ENCODE measurements around the gene PSME2. TPM values are rescaled to one million over a fixed set of nuclear protein-coding genes. Genes with fewer than 3 reads are reported as not detected.

The PSME2 gene
- total and polyA plus RNA-seq, 2 of the 13 experiments (the other 11 are each of a cell fraction or from before 2014, with no cell fraction given), result 332 to 716 TPM

- TF ChIP-seq, protein P1, sequence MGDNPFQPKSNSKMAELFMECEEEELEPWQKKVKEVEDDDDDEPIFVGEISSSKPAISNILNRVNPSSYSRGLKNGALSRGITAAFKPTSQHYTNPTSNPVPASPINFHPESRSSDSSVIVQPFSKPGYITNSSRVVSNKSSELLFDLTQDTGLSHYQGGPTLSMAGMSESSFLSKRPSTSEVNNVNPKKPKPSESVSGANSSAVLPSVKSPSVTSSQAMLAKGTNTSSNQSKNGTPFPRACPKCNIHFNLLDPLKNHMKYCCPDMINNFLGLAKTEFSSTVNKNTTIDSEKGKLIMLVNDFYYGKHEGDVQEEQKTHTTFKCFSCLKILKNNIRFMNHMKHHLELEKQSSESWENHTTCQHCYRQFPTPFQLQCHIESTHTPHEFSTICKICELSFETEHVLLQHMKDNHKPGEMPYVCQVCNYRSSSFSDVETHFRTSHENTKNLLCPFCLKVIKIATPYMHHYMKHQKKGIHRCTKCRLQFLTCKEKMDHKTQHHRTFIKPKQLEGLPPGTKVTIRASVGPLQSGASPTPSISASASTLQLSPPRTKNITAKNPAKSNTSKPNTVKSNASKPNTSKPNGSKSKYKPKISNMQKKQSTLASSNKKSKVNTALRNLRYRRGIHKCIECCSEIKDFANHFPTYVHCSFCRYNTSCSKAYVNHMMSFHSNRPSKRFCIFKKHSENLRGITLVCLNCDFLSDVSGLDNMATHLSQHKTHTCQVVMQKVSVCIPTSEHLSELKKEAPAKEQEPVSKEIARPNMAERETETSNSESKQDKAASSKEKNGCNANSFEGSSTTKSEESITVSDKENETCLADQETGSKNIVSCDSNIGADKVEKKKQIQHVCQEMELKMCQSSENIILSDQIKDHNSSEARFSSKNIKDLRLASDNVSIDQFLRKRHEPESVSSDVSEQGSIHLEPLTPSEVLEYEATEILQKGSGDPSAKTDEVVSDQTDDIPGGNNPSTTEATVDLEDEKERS (CRISPR knock-in tag; IDR thresholded peaks at IDR 0.05), result peak; percentile 95
- no peak for TF ChIP-seq GRHL1 (CRISPR knock-in tag; conservative IDR thresholded peaks at IDR 0.05)
- peak; percentile 97 for TF ChIP-seq ZNF331 (CRISPR knock-in tag; IDR thresholded peaks at IDR 0.05)
- peak; percentile 100 for TF ChIP-seq TSC22D2 (CRISPR knock-in tag; IDR thresholded peaks at IDR 0.05; ENCODE audit: borderline replicate concordance)
- peak; percentile 91; the same call in 1 of the 2 replicates for TF ChIP-seq ZNF773 (CRISPR knock-in tag; IDR thresholded peaks at IDR 0.05; ENCODE audit: borderline replicate concordance)
- peak; percentile 99 for TF ChIP-seq ZNF557 (CRISPR knock-in tag; IDR thresholded peaks at IDR 0.05)
- TF ChIP-seq ZFP37 (CRISPR knock-in tag; IDR thresholded peaks at IDR 0.05; ENCODE audit: borderline replicate concordance), result peak; percentile 99
- peak; percentile 95 for TF ChIP-seq ZNF124 (CRISPR knock-in tag; IDR thresholded peaks at IDR 0.05)
- TF ChIP-seq ZNF143 (CRISPR knock-in tag; IDR thresholded peaks at IDR 0.05), result peak; percentile 48; the same call in 1 of the 2 replicates
- peak; percentile 100 for TF ChIP-seq ZNF792 (CRISPR knock-in tag; IDR thresholded peaks at IDR 0.05)
- no peak for TF ChIP-seq ZNF17 (CRISPR knock-in tag; IDR thresholded peaks at IDR 0.05)
- TF ChIP-seq ZNF24 (IDR thresholded peaks at IDR 0.05), result peak; percentile 69
- peak; percentile 93 for TF ChIP-seq KAT8 (CRISPR knock-in tag; IDR thresholded peaks at IDR 0.05)
- peak; percentile 94; the same call in 1 of the 2 replicates for TF ChIP-seq PRDM4 (CRISPR knock-in tag; IDR thresholded peaks at IDR 0.05; ENCODE audit: borderline replicate concordance)
- no peak for TF ChIP-seq ZNF234 (CRISPR knock-in tag; conservative IDR thresholded peaks at IDR 0.05)
- peak; percentile 94 for TF ChIP-seq ZFP36L2 (CRISPR knock-in tag; IDR thresholded peaks at IDR 0.05)
- TF ChIP-seq ZNF710 (CRISPR knock-in tag; IDR thresholded peaks at IDR 0.05; ENCODE audit: borderline replicate concordance), result peak; percentile 96
- TF ChIP-seq HOMEZ (CRISPR knock-in tag; IDR thresholded peaks at IDR 0.05; ENCODE audit: low read depth), result peak; percentile 99
Observed at GRCh38 chr14:24095271-24096068, 50.9 kb downstream of the PSME2 start (continued).
